ENCODE measurements around the gene FBXL17. TPM values are rescaled to one million over a fixed set of nuclear protein-coding genes. Genes with fewer than 3 reads are reported as not detected.

The FBXL17 gene
- total RNA-seq, 4 donors from 2014 or later, result 14.9 to 62.5 (median 20.6) TPM

DNA sequence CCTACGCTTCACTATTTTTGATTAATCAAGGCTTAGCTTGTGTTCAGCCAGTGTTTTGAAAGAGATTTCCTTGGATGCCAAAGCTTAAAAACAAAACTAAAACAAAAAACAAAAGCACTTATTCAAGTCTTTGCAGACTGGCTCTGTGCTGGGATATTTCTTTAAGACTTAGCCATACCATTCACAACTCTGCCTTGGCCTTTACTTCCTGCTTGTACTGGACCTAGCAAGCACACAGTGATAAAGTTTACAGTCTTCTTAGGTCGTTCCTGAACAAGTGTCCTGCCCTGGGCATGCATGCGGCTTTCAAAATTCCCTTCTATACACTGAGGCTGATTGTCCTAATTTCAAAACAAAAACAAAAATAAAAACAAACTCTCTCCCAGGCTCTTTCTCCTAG lies 20.7 kb downstream of the FBXL17 start:
- no peak overlapping the region for H3K27ac ChIP-seq
- no peaks in the 10 kb centered on the region for H3K4me1 ChIP-seq
- DNase-seq (ENCODE audit: low spot score in 2 of 2), result no peak
- H3K9me3 ChIP-seq, result no peaks in the 10 kb centered on the region
- peaks cover 2% of the 10 kb centered on the region for H3K36me3 ChIP-seq
- WGBS, result 85% methylated on average over 3 of the region's 3 CpGs
- no peaks in the 10 kb centered on the region for H3K27me3 ChIP-seq
- no peak overlapping the region for H3K4me3 ChIP-seq
- TF ChIP-seq POLR2A (IDR thresholded peaks at IDR 0.05) (no peak), POLR2AphosphoS5 (IDR thresholded peaks at IDR 0.05) (no peak), EP300 (IDR thresholded peaks at IDR 0.05) (no peak)
- TF ChIP-seq, protein P1, sequence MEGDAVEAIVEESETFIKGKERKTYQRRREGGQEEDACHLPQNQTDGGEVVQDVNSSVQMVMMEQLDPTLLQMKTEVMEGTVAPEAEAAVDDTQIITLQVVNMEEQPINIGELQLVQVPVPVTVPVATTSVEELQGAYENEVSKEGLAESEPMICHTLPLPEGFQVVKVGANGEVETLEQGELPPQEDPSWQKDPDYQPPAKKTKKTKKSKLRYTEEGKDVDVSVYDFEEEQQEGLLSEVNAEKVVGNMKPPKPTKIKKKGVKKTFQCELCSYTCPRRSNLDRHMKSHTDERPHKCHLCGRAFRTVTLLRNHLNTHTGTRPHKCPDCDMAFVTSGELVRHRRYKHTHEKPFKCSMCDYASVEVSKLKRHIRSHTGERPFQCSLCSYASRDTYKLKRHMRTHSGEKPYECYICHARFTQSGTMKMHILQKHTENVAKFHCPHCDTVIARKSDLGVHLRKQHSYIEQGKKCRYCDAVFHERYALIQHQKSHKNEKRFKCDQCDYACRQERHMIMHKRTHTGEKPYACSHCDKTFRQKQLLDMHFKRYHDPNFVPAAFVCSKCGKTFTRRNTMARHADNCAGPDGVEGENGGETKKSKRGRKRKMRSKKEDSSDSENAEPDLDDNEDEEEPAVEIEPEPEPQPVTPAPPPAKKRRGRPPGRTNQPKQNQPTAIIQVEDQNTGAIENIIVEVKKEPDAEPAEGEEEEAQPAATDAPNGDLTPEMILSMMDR (IDR thresholded peaks at IDR 0.05), result no peak

GRCh38 chr5:108360280-108360679 lies 21.6 kb downstream of the FBXL17 start:
- WGBS, result 94% methylated on average over 4 of the region's 4 CpGs
- TF ChIP-seq EP300 (IDR thresholded peaks at IDR 0.05) (no peak), POLR2AphosphoS5 (IDR thresholded peaks at IDR 0.05) (no peak), POLR2A (IDR thresholded peaks at IDR 0.05) (no peak)
- TF ChIP-seq, protein P1 (IDR thresholded peaks at IDR 0.05), result no peak
- no peak for DNase-seq (ENCODE audit: low spot score in 2 of 2)
- Histone ChIP-seq H3K27me3 (no peaks in the 10 kb centered on the region), H3K36me3 (peaks cover 2% of the 10 kb centered on the region), H3K4me3 (no peak overlapping the region), H3K4me1 (no peaks in the 10 kb centered on the region), H3K9me3 (no peaks in the 10 kb centered on the region), H3K27ac (no peak overlapping the region)

DNA sequence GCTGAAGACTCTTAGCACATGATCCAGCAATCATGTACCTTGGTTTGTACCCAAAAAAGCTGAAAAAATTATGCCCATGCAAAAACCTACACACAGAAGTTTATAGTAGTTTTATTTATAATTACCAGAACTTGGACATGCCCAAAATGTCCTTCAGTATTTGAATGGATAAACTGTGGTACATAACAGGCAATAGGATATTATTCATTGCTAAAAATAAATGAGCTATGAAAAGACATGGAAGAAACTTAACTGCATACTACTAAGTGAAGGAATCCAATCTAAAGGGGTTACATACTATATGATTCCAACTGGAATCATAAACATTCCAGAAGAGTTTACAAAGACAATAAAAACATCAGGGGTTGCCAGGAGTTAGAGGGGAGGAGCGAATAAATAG lies 25.6 kb downstream of the FBXL17 start:
- TF ChIP-seq, protein P1 (IDR thresholded peaks at IDR 0.05), result no peak
- TF ChIP-seq POLR2A (IDR thresholded peaks at IDR 0.05) (no peak), EP300 (IDR thresholded peaks at IDR 0.05) (no peak), POLR2AphosphoS5 (IDR thresholded peaks at IDR 0.05) (no peak)
- WGBS, result 85% methylated on average over 1 of the region's 1 CpG
- no peaks in the 10 kb centered on the region for H3K4me1 ChIP-seq
- no peak overlapping the region for H3K27ac ChIP-seq
- H3K36me3 ChIP-seq, result no peaks in the 10 kb centered on the region
- DNase-seq (ENCODE audit: low spot score in 2 of 2), result no peak
- no peaks in the 10 kb centered on the region for H3K27me3 ChIP-seq
- no peaks in the 10 kb centered on the region for H3K9me3 ChIP-seq
- H3K4me3 ChIP-seq, result no peak overlapping the region

GRCh38 chr5:108353087-108353486 lies 28.8 kb downstream of the FBXL17 start:
- no peaks in the 10 kb centered on the region for H3K4me1 ChIP-seq
- WGBS, result 97% methylated on average over 3 of the region's 3 CpGs
- no peaks in the 10 kb centered on the region for H3K27me3 ChIP-seq

GRCh38 chr5:108345541-108346171 lies 36.2 kb downstream of the FBXL17 start:
- Histone ChIP-seq H3K9me3 (no peaks in the 10 kb centered on the region), H3K4me3 (no peak overlapping the region), H3K36me3 (peaks cover 10% of the 10 kb centered on the region), H3K27ac (no peak overlapping the region), H3K4me1 (no peaks in the 10 kb centered on the region), H3K27me3 (no peaks in the 10 kb centered on the region)
- DNase-seq (ENCODE audit: low spot score in 2 of 2), result no peak
- 98% methylated on average over 2 of the region's 2 CpGs for WGBS
- TF ChIP-seq EP300 (IDR thresholded peaks at IDR 0.05) (no peak), POLR2AphosphoS5 (IDR thresholded peaks at IDR 0.05) (no peak), POLR2A (IDR thresholded peaks at IDR 0.05) (no peak)
- TF ChIP-seq, protein P1 (IDR thresholded peaks at IDR 0.05), result no peak

More at GRCh38 chr5:108353087-108353486, 28.8 kb downstream of the FBXL17 start:
- Histone ChIP-seq H3K36me3 (no peaks in the 10 kb centered on the region), H3K4me3 (no peak overlapping the region), H3K27ac (no peak overlapping the region), H3K9me3 (no peaks in the 10 kb centered on the region)
- DNase-seq (ENCODE audit: low spot score in 2 of 2), result no peak
- TF ChIP-seq, protein P1 (IDR thresholded peaks at IDR 0.05), result no peak
- TF ChIP-seq POLR2A (IDR thresholded peaks at IDR 0.05), result no peak
- no peak for TF ChIP-seq POLR2AphosphoS5 (IDR thresholded peaks at IDR 0.05)
- no peak for TF ChIP-seq EP300 (IDR thresholded peaks at IDR 0.05)
